ENCODE measurements around the gene SLC46A2. TPM values are rescaled to one million over a fixed set of nuclear protein-coding genes. Genes with fewer than 3 reads are reported as not detected.
A peak's percentile ranks its signal among the peaks of the same experiment; 100 is the strongest.

SLC46A2 gene
- total RNA-seq, 4 donors from 2014 or later = 0.27 TPM; not detected in 3

DNA sequence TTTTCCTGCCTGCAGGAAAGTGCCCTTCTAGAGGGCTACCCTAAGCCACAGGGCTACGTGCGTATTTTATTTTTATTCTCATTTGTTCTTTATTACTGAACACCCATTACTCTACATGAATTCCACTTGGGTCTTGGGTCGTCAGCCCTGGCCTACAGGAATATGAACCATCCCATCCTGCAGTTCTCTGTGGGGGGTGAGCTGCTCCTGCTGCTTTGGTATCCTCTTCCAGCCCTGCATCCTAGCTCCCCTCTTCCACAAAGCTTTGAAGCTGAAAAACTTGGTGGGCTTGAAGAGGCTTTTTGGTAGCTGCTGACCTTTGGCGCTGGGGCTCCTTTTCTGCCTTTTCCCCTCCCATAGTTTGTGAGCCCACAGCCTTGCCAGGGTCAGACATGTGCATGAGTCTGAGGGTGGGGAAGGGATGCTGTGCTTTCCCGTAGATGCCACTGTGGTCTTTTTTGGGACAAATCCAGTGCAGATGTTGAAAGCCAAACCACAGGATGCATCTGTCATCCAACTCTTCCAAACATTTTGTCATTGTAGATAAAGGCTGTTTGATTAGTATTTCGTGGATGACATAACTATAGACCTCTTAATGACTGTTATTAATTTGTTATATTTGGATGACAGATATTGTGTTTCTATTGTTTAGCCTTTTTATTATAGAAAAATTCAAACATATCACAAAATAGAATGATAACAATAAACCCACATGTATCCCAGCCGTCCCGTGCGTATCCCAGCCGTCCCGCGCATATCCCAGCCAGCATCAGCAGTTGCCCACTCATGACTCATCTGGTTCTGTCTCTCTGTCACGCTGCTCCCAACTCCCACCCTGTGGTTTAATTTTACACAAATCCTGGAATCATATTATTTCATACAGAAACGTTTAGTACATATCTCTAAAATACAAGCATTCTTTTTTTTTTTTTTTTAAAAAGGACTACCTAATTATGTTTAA lies 43.9 kb downstream of the SLC46A2 start:
- intact Hi-C loops (cut with DNase I) = no loop called here
- WGBS, 2 donors = 75 to 81% methylated on average over 14 of the region's 14 CpGs
- no peaks in the 10 kb centered on the region for H3K9me3 ChIP-seq
- TF ChIP-seq, protein P1, sequence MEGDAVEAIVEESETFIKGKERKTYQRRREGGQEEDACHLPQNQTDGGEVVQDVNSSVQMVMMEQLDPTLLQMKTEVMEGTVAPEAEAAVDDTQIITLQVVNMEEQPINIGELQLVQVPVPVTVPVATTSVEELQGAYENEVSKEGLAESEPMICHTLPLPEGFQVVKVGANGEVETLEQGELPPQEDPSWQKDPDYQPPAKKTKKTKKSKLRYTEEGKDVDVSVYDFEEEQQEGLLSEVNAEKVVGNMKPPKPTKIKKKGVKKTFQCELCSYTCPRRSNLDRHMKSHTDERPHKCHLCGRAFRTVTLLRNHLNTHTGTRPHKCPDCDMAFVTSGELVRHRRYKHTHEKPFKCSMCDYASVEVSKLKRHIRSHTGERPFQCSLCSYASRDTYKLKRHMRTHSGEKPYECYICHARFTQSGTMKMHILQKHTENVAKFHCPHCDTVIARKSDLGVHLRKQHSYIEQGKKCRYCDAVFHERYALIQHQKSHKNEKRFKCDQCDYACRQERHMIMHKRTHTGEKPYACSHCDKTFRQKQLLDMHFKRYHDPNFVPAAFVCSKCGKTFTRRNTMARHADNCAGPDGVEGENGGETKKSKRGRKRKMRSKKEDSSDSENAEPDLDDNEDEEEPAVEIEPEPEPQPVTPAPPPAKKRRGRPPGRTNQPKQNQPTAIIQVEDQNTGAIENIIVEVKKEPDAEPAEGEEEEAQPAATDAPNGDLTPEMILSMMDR (IDR thresholded peaks at IDR 0.05) = no peak
- TF ChIP-seq POLR2A (IDR thresholded peaks at IDR 0.05) = no peak
- no peak for DNase-seq
- H3K27ac ChIP-seq = no peak overlapping the region
- H3K4me3 ChIP-seq (replicated peaks in 1 of 3) = no peak overlapping the region
- no peaks in the 10 kb centered on the region for H3K36me3 ChIP-seq
- H3K4me1 ChIP-seq = peaks cover 0 to 7% of the 10 kb centered on the region in 2 donors
- H3K27me3 ChIP-seq = no peaks in the 10 kb centered on the region

DNA sequence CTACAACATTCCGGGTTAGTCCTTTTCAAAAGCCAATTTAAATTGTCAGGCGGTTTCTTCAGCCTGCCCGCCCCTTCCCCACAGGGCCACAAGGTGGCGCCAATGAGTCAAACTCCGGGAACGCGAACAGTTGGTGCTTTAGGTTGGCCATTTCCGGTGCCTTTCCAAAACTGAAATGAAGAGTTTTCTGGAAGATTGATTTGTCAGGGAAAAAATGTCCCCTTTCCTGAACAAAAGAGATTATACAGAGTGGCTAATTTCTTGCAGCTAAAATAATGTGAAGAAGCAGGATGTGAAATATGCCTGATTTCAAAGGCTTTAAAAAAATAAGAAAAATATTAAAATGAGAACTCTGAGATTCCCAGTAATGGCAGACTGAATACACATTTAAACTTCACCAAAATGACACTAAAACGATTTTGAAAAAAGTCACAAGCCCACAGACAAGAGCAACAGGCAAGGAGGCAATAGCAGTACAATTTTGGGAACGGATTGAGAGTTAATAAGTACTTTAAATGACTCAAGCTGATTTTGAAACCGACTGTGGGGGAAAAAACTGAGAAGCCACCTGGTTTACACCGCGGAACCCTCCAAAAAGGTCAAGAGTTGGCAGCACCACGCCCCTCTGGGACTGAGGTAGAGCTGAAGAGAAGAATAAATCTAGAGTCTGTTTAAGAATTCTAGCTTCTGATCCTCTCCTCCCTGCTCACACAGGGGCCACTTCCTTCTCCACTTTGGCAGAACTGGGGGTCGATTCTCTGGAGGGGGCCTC lies 45.7 kb downstream of the SLC46A2 start:
- peaks cover 0 to 7% of the 10 kb centered on the region in 2 donors for H3K4me1 ChIP-seq
- no peaks in the 10 kb centered on the region for H3K9me3 ChIP-seq
- intact Hi-C loops (cut with DNase I) = loop anchor here (5.0 kb wide), 1 partner anchor 62 kb away; no protein-coding TSS in a partner anchor
- H3K4me3 ChIP-seq (replicated peaks in 1 of 3) = no peak overlapping the region
- DNase-seq = peak; percentile 73 to 83
- no peaks in the 10 kb centered on the region for H3K27me3 ChIP-seq
- H3K36me3 ChIP-seq = no peaks in the 10 kb centered on the region
- no peak for TF ChIP-seq POLR2A (IDR thresholded peaks at IDR 0.05)
- TF ChIP-seq, protein P1 (IDR thresholded peaks at IDR 0.05) = peak; percentile 78 to 99 (median 90)
- H3K27ac ChIP-seq = no peak overlapping the region
- 30 to 33% methylated on average over 15 of the region's 15 CpGs for WGBS, 2 donors

DNA sequence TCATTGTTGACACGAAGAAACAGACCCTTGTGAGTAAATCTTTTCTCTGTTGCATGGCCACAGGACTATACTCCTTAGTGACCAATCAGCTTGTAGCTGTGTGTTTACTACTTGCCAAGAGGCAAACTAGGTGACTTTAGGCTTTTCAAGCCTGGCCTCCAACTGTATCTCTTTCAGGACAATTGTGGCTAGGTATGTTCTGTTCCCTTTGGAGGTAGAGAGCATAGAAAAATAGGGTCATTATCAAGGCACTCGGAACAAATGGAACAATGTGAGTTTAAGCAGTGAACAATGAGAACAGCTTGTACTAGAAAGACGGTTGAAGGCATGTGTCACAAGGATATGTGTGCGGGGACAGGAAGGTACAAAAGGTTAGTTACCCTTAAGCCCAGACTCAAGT lies 48.1 kb downstream of the SLC46A2 start:
- H3K36me3 ChIP-seq = no peaks in the 10 kb centered on the region
- no peak overlapping the region for H3K27ac ChIP-seq
- no peak overlapping the region for H3K4me3 ChIP-seq (replicated peaks in 1 of 3)
- no peaks in the 10 kb centered on the region for H3K27me3 ChIP-seq
- TF ChIP-seq, protein P1 (IDR thresholded peaks at IDR 0.05) = no peak
- no peak for TF ChIP-seq POLR2A (IDR thresholded peaks at IDR 0.05)
- peaks cover 0 to 7% of the 10 kb centered on the region in 2 donors for H3K4me1 ChIP-seq
- no peak for DNase-seq
- intact Hi-C loops (cut with DNase I) = loop anchor here (5.0 kb wide), 1 partner anchor 65 kb away; no protein-coding TSS in a partner anchor
- WGBS, 2 donors = 95 to 98% methylated on average over 4 of the region's 4 CpGs
- no peaks in the 10 kb centered on the region for H3K9me3 ChIP-seq

DNA sequence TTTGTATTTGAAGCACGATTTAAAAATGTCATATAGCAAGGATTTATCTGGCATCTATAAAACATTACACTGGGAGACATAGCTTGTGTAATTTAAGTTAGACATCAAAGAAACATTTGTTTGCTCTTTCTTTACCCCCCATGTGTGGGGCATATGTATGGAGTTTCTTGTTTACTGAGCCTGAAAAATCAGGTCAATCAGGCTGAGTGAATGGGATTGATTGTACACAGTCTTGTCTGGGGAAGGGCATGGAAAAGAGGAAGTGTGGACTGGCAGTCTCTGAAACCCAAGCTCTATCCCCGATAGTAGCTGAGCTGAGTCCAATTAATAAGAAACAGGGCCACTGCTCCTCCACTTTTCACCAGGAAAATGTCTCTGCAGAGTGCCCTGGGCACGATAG lies 49.4 kb downstream of the SLC46A2 start:
- Histone ChIP-seq H3K4me3 (replicated peaks in 1 of 3) (no peak overlapping the region), H3K4me1 (peaks cover 0 to 7% of the 10 kb centered on the region in 2 donors), H3K36me3 (no peaks in the 10 kb centered on the region), H3K9me3 (no peaks in the 10 kb centered on the region), H3K27ac (no peak overlapping the region), H3K27me3 (no peaks in the 10 kb centered on the region)
- WGBS, 2 donors = 87 to 89% methylated on average over 3 of the region's 3 CpGs
- intact Hi-C loops (cut with DNase I) = loop anchor here (5.0 kb wide), 1 partner anchor 66 kb away; no protein-coding TSS in a partner anchor
- DNase-seq = no peak
- TF ChIP-seq POLR2A (IDR thresholded peaks at IDR 0.05) = no peak
- TF ChIP-seq, protein P1 (IDR thresholded peaks at IDR 0.05) = no peak
